OCI-LY7 (cell line): ENCODE results near the gene IFITM5. TPM values are rescaled to one million over a fixed set of nuclear protein-coding genes. Genes with fewer than 3 reads are reported as not detected.
"Not testable (repeated sequence)": the region's sequence is repeated elsewhere in the genome, so short reads cannot be mapped to it uniquely, and the experiment has no call there.

Experiments used
- BruUV-seq: library from RNA; stranded (reverse); fragments of 400-500 nt; replicated peaks from 2 replicates; lab custom pipeline; 2021; lab: Mats Ljungman, UMichigan
- CTCF ChIA-PET: fragments of 300-600 bp; sonication (Branson Sonifier 250); formaldehyde crosslinking; loops from one replicate; lab custom pipeline; 2022; ENCODE audit warnings: antibody characterized with exemption; ENCODE audit not compliant: unreplicated experiment; lab: Charles Lee
- POLR2A ChIA-PET: fragments of 300-600 bp; sonication (Branson Sonifier 250); formaldehyde crosslinking; loops from one replicate; lab custom pipeline; 2022; ENCODE audit warnings: antibody characterized with exemption; lab: Charles Lee
- DNase-seq: peaks from one replicate; pipeline ENCODE4 v3.0.0-alpha.2; 2015; ENCODE audit warnings: low spot score
- H2AFZ ChIP-seq: fragments of 200-600 bp; sonication (generic), shearing (Covaris generic); 2 replicates; pipeline ENCODE4 v1.6.1; 2014; ENCODE audit warnings: mild to moderate bottlenecking, antibody characterized with exemption, low read length, moderate library complexity
- H3K27ac ChIP-seq: fragments of 200-600 bp; sonication (generic); 2 replicates; pipeline ENCODE4 v1.5.1; 2014; ENCODE audit warnings: mixed run types, low read depth, mild to moderate bottlenecking, moderate library complexity, low read length, inconsistent platforms; ENCODE audit not compliant: poor library complexity, severe bottlenecking
- H3K36me3 ChIP-seq: fragments of 200-600 bp; sonication (generic); 2 replicates; pipeline ENCODE4 v1.6.1; 2014; ENCODE audit warnings: mild to moderate bottlenecking, antibody characterized with exemption, low read length, moderate library complexity, mixed read lengths; ENCODE audit not compliant: insufficient read depth
- H3K4me1 ChIP-seq: fragments of 200-600 bp; sonication (generic); 2 replicates; pipeline ENCODE4 v1.5.1; 2014; ENCODE audit warnings: mild to moderate bottlenecking, low read length; ENCODE audit not compliant: insufficient read depth, poor library complexity, severe bottlenecking
- H3K4me2 ChIP-seq: fragments of 200-600 bp; sonication (generic); 2 replicates; pipeline ENCODE4 v1.6.1; 2014; ENCODE audit warnings: mild to moderate bottlenecking, low read length
- H3K4me3 ChIP-seq: fragments of 200-600 bp; sonication (generic); 2 replicates; pipeline ENCODE4 v1.5.1; 2014; ENCODE audit warnings: mild to moderate bottlenecking, low read depth, low read length; ENCODE audit not compliant: poor library complexity, severe bottlenecking
- H3K79me2 ChIP-seq: fragments of 200-600 bp; sonication (generic); 2 replicates; pipeline ENCODE4 v1.6.1; 2016; ENCODE audit warnings: low read depth, mild to moderate bottlenecking, low read length, moderate library complexity, mixed read lengths; ENCODE audit not compliant: insufficient read depth
- H3K9me2 ChIP-seq: fragments of 200-600 bp; sonication (generic); 2 replicates; pipeline ENCODE4 v1.6.1; 2016; ENCODE audit warnings: mild to moderate bottlenecking, low read length, mixed read lengths; ENCODE audit not compliant: insufficient read depth
- H3K9me3 ChIP-seq: fragments of 200-600 bp; sonication (generic); 2 replicates; pipeline ENCODE4 v1.6.1; 2014; ENCODE audit warnings: mild to moderate bottlenecking, mixed run types, low read length, mixed read lengths
- H4K20me1 ChIP-seq: fragments of 200-600 bp; sonication (generic); 2 replicates; pipeline ENCODE4 v1.6.1; 2014; ENCODE audit warnings: mild to moderate bottlenecking, antibody characterized with exemption, low read length, moderate library complexity, mixed read lengths; ENCODE audit not compliant: insufficient read depth
- CTCF ChIP-seq: fragments of 200-600 bp; sonication (generic); conservative IDR thresholded peaks from 2 replicates; pipeline ENCODE4 v1.5.1; 2014; ENCODE audit warnings: mild to moderate bottlenecking, antibody characterized with exemption, low read length, moderate library complexity, mixed read lengths
- EZH2phosphoT487 ChIP-seq: fragments of 200-600 bp; sonication (generic); IDR thresholded peaks from 2 replicates; pipeline ENCODE4 v1.6.1; 2018; ENCODE audit warnings: low read depth, borderline replicate concordance, mild to moderate bottlenecking, mixed run types, antibody characterized with exemption, low read length, moderate library complexity, mixed read lengths
- intact Hi-C: fragments of 100-400 bp; cut with micrococcal nuclease; formaldehyde crosslinking; loops from one replicate; pipeline ENCODE4 v1.10.0; 2022; ENCODE audit not compliant: unreplicated experiment
- total RNA-seq, 2 experiments: library from RNA; depleted of rRNA in 1 of 2; stranded (reverse); fragments of >200 nt in 1 of 2; shearing (Covaris generic) in 1 of 2; gene quantifications; 2 replicates each; pipeline ENCODE4 v1.2.3, GENCODE V29; 2014 to 2022

IFITM5 gene
- total RNA-seq, 2 experiments from 2014 or later, result not detected

- intact Hi-C loops, result no loop called here
- Histone ChIP-seq H3K9me2 (no peaks in the 10 kb centered on the region), H3K4me1 (peaks cover 86% of the 10 kb centered on the region), H4K20me1 (no peaks in the 10 kb centered on the region), H3K4me2 (peak overlapping the region; percentile 85), H3K4me3 (no peak overlapping the region), H3K36me3 (peaks cover 9% of the 10 kb centered on the region), H2AFZ (no peak overlapping the region; the same call in 1 of the 2 replicates), H3K27ac (peak overlapping the region; percentile 91), H3K79me2 (no peaks in the 10 kb centered on the region), H3K9me3 (peaks cover 14% of the 10 kb centered on the region)
- ChIA-PET POLR2A (interaction anchor here (0.6 to 5.5 kb wide), 8 partner anchors 9 to 127 kb away, joined by 3 to 63 read pairs (median 12); no protein-coding TSS in a partner anchor), CTCF (interaction anchor here (0.7 to 1.3 kb wide), 4 partner anchors 11 to 25 kb away, joined by 3 to 4 read pairs (median 4); no protein-coding TSS in a partner anchor)
- TF ChIP-seq CTCF (0 out of 2 replicates have a peak, but pooled peaks have one; percentile 13), EZH2phosphoT487 (no peak)
- BruUV-seq, result TSS peak; percentile 94
- DNase-seq, result no peak
Measured at GRCh38 chr11:329886-330253, 30.5 kb upstream of the IFITM5 start.

- intact Hi-C loops, result loop anchor here (1.0 kb wide), 1 partner anchor 23 kb away; no protein-coding TSS in a partner anchor
- peak overlapping the region; percentile 91 for H3K27ac ChIP-seq
Measured at GRCh38 chr11:328516-329100, 29.3 kb upstream of the IFITM5 start.

GRCh38 chr11:328012-328411, 28.7 kb upstream of the IFITM5 start:
- no peaks in the 10 kb centered on the region for H4K20me1 ChIP-seq
- no TSS peak for BruUV-seq
- TF ChIP-seq EZH2phosphoT487 (no peak), CTCF (no peak)
- peaks cover 8% of the 10 kb centered on the region for H3K9me3 ChIP-seq
- peaks cover 5% of the 10 kb centered on the region for H3K36me3 ChIP-seq
- H3K9me2 ChIP-seq, result no peaks in the 10 kb centered on the region
- peak overlapping the region; percentile 26 for H3K27ac ChIP-seq
- no peak overlapping the region for H3K4me3 ChIP-seq
- ChIA-PET POLR2A (interaction anchor here (1.3 to 5.5 kb wide), 3 partner anchors 11 to 17 kb away, joined by 5 to 63 read pairs (median 20); no protein-coding TSS in a partner anchor), CTCF (interaction anchor here (1.4 kb wide), 1 partner anchor 27 kb away, joined by 4 read pairs; no protein-coding TSS in a partner anchor)
- H3K79me2 ChIP-seq, result no peaks in the 10 kb centered on the region
- H2AFZ ChIP-seq, result no peak overlapping the region
- intact Hi-C loops, result loop anchor here (1.0 kb wide), 1 partner anchor 23 kb away; no protein-coding TSS in a partner anchor
- no peak overlapping the region for H3K4me2 ChIP-seq
- no peak for DNase-seq
- H3K4me1 ChIP-seq, result peaks cover 71% of the 10 kb centered on the region

More at GRCh38 chr11:328516-329100, 29.3 kb upstream of the IFITM5 start:
- DNase-seq, BruUV-seq, H3K79me2 ChIP-seq, H3K9me2 ChIP-seq, H3K4me3 ChIP-seq, H3K4me2 ChIP-seq, CTCF ChIA-PET, H4K20me1 ChIP-seq, H2AFZ ChIP-seq, H3K36me3 ChIP-seq: not testable (repeated sequence)
- Histone ChIP-seq H3K9me3 (peaks cover 14% of the 10 kb centered on the region), H3K4me1 (peaks cover 77% of the 10 kb centered on the region)
- POLR2A ChIA-PET, result interaction anchor here (0.7 to 5.5 kb wide), 7 partner anchors 11 to 27 kb away, joined by 3 to 63 read pairs (median 17); no protein-coding TSS in a partner anchor
